GM21381 (cell line): ENCODE results near the gene THADA.

Experiments
- ATAC-seq: cut with Tn5 transposase; IDR thresholded peaks from one replicate; pipeline ENCODE4 v1.9.1; 2021; ENCODE audit warnings: mild to moderate bottlenecking, moderate library complexity; ENCODE audit not compliant: unreplicated experiment

Gene THADA

GRCh38 chr2:43329637-43330036 lies 266.2 kb downstream of the THADA start:
- ATAC-seq = no peak

GRCh38 chr2:43328832-43329231 lies 267.0 kb downstream of the THADA start:
- no peak for ATAC-seq

- ATAC-seq = no peak
These were observed 267.7 kb downstream of the THADA start for GRCh38 chr2:43328133-43328532.

- ATAC-seq = no peak
These were observed 268.7 kb downstream of the THADA start for GRCh38 chr2:43327119-43327518.

GRCh38 chr2:43326101-43326825 lies 269.6 kb downstream of the THADA start:
- no peak for ATAC-seq

- ATAC-seq = no peak
These were observed 270.6 kb downstream of the THADA start for GRCh38 chr2:43325107-43325811.

- ATAC-seq = no peak
These were observed 271.4 kb downstream of the THADA start for GRCh38 chr2:43324259-43325106.

- ATAC-seq = no peak
These were observed 272.0 kb downstream of the THADA start for GRCh38 chr2:43323857-43324256.

- ATAC-seq = no peak
These were observed 274.4 kb downstream of the THADA start for GRCh38 chr2:43321446-43321845.

GRCh38 chr2:43319541-43319940 lies 276.3 kb downstream of the THADA start:
- no peak for ATAC-seq

GRCh38 chr2:43318791-43319190 lies 277.0 kb downstream of the THADA start:
- ATAC-seq = no peak

- ATAC-seq = no peak
These were observed 278.2 kb downstream of the THADA start for GRCh38 chr2:43317680-43318079.

- no peak for ATAC-seq
These were observed 278.6 kb downstream of the THADA start for GRCh38 chr2:43317194-43317593.

- no peak for ATAC-seq
These were observed 280.4 kb downstream of the THADA start for GRCh38 chr2:43315482-43315881.

- ATAC-seq = no peak
These were observed 281.4 kb downstream of the THADA start for GRCh38 chr2:43314299-43314927.

GRCh38 chr2:43313642-43314017 lies 282.2 kb downstream of the THADA start:
- ATAC-seq = no peak

GRCh38 chr2:43312755-43313641 lies 282.8 kb downstream of the THADA start:
- ATAC-seq = no peak

- no peak for ATAC-seq
These were observed 284.6 kb downstream of the THADA start for GRCh38 chr2:43311276-43311675.

- ATAC-seq = no peak
These were observed 285.9 kb downstream of the THADA start for GRCh38 chr2:43309935-43310334.

GRCh38 chr2:43307973-43308372 lies 287.9 kb downstream of the THADA start:
- ATAC-seq = no peak
